Measurements from ENCODE around the gene AOPEP. TPM values are rescaled to one million over a fixed set of nuclear protein-coding genes. Genes with fewer than 3 reads are reported as not detected.

Gene AOPEP
- total RNA-seq, 1 donor from 2014 or later: 75.3 TPM

- Histone ChIP-seq H3K9ac (ENCODE audit: low read length) (peak overlapping the region; percentile 45), H3K9me3 (ENCODE audit: insufficient read depth, low read depth, low read length) (no peaks in the 10 kb centered on the region), H4K20me1 (ENCODE audit: insufficient read depth, low read length) (peaks cover 25% of the 10 kb centered on the region), H3K4me2 (ENCODE audit: low read length) (no peak overlapping the region), H3K36me3 (ENCODE audit: insufficient read depth, low read length) (peaks cover 25% of the 10 kb centered on the region), H3K27ac (ENCODE audit: low read depth, low read length) (peak overlapping the region; percentile 92), H3K27me3 (ENCODE audit: insufficient read depth, low read length) (no peaks in the 10 kb centered on the region), H3K4me3 (ENCODE audit: insufficient read depth, low read depth, low read length) (no peak overlapping the region), H3K79me2 (ENCODE audit: insufficient read depth, low read length) (peaks cover 8% of the 10 kb centered on the region), H2AFZ (ENCODE audit: low read depth, low read length) (no peak overlapping the region), H3K4me1 (ENCODE audit: insufficient read depth, low read length) (peaks cover 64% of the 10 kb centered on the region)
- FAIRE-seq (no peak), DNase-seq (ENCODE audit: low read depth) (no peak)
- Mint-ChIP-seq H3K27me3 (ENCODE audit: low read depth, unreplicated experiment) (no peaks in the 10 kb centered on the region), H3K36me3 (ENCODE audit: low read depth, unreplicated experiment) (peaks cover 24% of the 10 kb centered on the region), H3K9me3 (ENCODE audit: unreplicated experiment) (no peaks in the 10 kb centered on the region), H3K27ac (ENCODE audit: unreplicated experiment) (peak overlapping the region; percentile 91), H3K4me1 (ENCODE audit: low read depth, unreplicated experiment) (peaks cover 57% of the 10 kb centered on the region), H3K4me3 (ENCODE audit: unreplicated experiment) (no peak overlapping the region)
- no peak for TF ChIP-seq EZH2 (IDR thresholded peaks at IDR 0.05; ENCODE audit: insufficient read depth, low read length)
- no peak for TF ChIP-seq CTCF (IDR thresholded peaks at IDR 0.05; ENCODE audit: insufficient read depth, low read depth, low read length)
Measured at GRCh38 chr9:95090023-95090791, 363.7 kb downstream of the AOPEP start.

DNA sequence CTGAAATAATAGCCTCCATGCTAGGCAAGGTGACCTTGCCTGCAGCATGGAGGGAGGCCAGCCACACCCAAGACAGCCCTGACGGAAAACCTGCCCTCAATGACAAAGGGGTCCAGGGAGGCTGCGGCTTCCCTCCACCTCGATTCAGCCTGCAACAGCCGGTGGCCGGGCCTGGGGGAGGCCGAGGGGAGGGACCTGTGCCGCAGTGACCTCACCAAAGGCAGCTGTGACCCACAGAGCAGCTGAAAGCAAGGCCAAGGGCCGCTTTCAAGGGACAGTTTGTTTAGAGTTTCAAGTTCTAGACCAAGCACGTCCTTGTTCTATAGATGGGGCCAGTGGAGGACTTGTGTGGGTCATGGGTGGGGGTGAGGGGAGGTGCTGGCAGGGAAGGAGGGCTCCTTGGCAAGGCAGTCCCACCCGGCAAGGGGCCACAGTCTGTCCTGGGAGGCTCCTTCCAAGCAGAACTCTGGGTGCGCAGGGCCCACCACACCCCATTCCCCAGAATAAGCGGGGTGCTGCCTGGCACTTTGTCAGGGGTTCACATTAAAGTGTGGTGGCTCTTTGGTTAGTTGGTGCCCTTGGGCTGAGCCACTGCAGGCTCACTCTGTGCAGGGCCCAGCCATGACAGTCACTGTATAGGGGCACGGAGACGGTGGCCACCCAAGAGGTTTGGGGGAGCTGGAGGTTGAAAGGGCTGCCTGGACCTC is 364.5 kb downstream of the AOPEP start:
- Mint-ChIP-seq H3K27ac (ENCODE audit: unreplicated experiment) (peak overlapping the region; percentile 91), H3K4me1 (ENCODE audit: low read depth, unreplicated experiment) (peaks cover 58% of the 10 kb centered on the region), H3K4me3 (ENCODE audit: unreplicated experiment) (peak overlapping the region; percentile 51), H3K36me3 (ENCODE audit: low read depth, unreplicated experiment) (peaks cover 24% of the 10 kb centered on the region), H3K27me3 (ENCODE audit: low read depth, unreplicated experiment) (no peaks in the 10 kb centered on the region), H3K9me3 (ENCODE audit: unreplicated experiment) (no peaks in the 10 kb centered on the region)
- no peak overlapping the region for H3K4me3 ChIP-seq (ENCODE audit: insufficient read depth, low read depth, low read length)
- no peaks in the 10 kb centered on the region for H3K9me3 ChIP-seq (ENCODE audit: insufficient read depth, low read depth, low read length)
- H3K27ac ChIP-seq (ENCODE audit: low read depth, low read length): peak overlapping the region; percentile 92
- H3K27me3 ChIP-seq (ENCODE audit: insufficient read depth, low read length): no peaks in the 10 kb centered on the region
- H3K36me3 ChIP-seq (ENCODE audit: insufficient read depth, low read length): peaks cover 19% of the 10 kb centered on the region
- H3K9ac ChIP-seq (ENCODE audit: low read length): peak overlapping the region; percentile 81
- TF ChIP-seq CTCF (IDR thresholded peaks at IDR 0.05; ENCODE audit: insufficient read depth, low read depth, low read length): no peak
- no peak for TF ChIP-seq EZH2 (IDR thresholded peaks at IDR 0.05; ENCODE audit: insufficient read depth, low read length)
- peaks cover 1% of the 10 kb centered on the region for H3K79me2 ChIP-seq (ENCODE audit: insufficient read depth, low read length)
- H2AFZ ChIP-seq (ENCODE audit: low read depth, low read length): no peak overlapping the region
- peak overlapping the region; percentile 69 for H3K4me2 ChIP-seq (ENCODE audit: low read length)
- DNase-seq (ENCODE audit: low read depth): no peak
- H3K4me1 ChIP-seq (ENCODE audit: insufficient read depth, low read length): peaks cover 64% of the 10 kb centered on the region
- peaks cover 18% of the 10 kb centered on the region for H4K20me1 ChIP-seq (ENCODE audit: insufficient read depth, low read length)
- FAIRE-seq: no peak

Measured in astrocyte (in vitro differentiated cells and primary cell).